Vagina (tissue), 2 donors: ENCODE measurements around the gene FAM50A. TPM values are rescaled to one million over a fixed set of nuclear protein-coding genes. Genes with fewer than 3 reads are reported as not detected.

Source experiments
- DNase-seq, 2 donors: peaks; one replicate each; pipeline ENCODE4 v3.0.0-alpha.2; 2017; ENCODE audit errors: extremely low spot score in 2 of 2
- H3K27ac ChIP-seq: fragments of 200-600 bp; sonication (generic); one replicate; pipeline ENCODE4 v1.5.1; 2019
- H3K27me3 ChIP-seq: fragments of 200-600 bp; sonication (generic); one replicate; pipeline ENCODE4 v1.5.1; 2019
- H3K36me3 ChIP-seq, 2 donors: fragments of 200-600 bp; sonication (generic); one replicate each; pipeline ENCODE4 v1.5.1; 2017 to 2019
- H3K4me1 ChIP-seq: fragments of 200-600 bp; sonication (generic); one replicate; pipeline ENCODE4 v1.5.1; 2019
- H3K4me3 ChIP-seq, 2 donors: fragments of 200-600 bp; sonication (generic); 1 replicate in 1 of 2; 2 replicates in 1 of 2; pipeline ENCODE4 v1.5.1; 2016 to 2019
- H3K9me3 ChIP-seq: fragments of 200-600 bp; sonication (generic); one replicate; pipeline ENCODE4 v1.5.1; 2019
- POLR2A ChIP-seq, 2 donors: fragments of 450-650 bp; IDR thresholded peaks; one replicate each; pipeline ENCODE4 v1.6.1; 2017; ENCODE audit warnings: antibody characterized with exemption in 2 of 2, mild to moderate bottlenecking in 2 of 2, moderate library complexity in 2 of 2
- POLR2AphosphoS5 ChIP-seq, 2 donors: sonication (generic); formaldehyde crosslinking; IDR thresholded peaks; one replicate each; pipeline ENCODE4 v1.9.0; 2017; ENCODE audit warnings: antibody characterized with exemption in 2 of 2, mild to moderate bottlenecking in 2 of 2, low read depth in 1 of 2; ENCODE audit not compliant: insufficient read depth in 1 of 2
- intact Hi-C: fragments of 100-400 bp; cut with DNase I; formaldehyde crosslinking; loops from one replicate; pipeline ENCODE4 v1.15.1; 2023
- total RNA-seq: library from RNA; depleted of rRNA; stranded (reverse); fragments of >200 nt; gene quantifications from one replicate; pipeline ENCODE4 v1.2.3, GENCODE V29; 2016
- TF ChIP-seq, protein P1 (sequence below), 3 experiments: fragments of 450-650 bp in 2 of 3; fragments of 200-600 bp in 1 of 3; sonication (generic) in 1 of 3; IDR thresholded peaks; one replicate each; pipeline ENCODE4 v1.5.1; 2017 to 2019; ENCODE audit warnings: antibody characterized with exemption in 3 of 3, mild to moderate bottlenecking in 2 of 3, moderate library complexity in 2 of 3

FAM50A gene
- total RNA-seq, 1 donor from 2014 or later = 33.6 TPM

DNA sequence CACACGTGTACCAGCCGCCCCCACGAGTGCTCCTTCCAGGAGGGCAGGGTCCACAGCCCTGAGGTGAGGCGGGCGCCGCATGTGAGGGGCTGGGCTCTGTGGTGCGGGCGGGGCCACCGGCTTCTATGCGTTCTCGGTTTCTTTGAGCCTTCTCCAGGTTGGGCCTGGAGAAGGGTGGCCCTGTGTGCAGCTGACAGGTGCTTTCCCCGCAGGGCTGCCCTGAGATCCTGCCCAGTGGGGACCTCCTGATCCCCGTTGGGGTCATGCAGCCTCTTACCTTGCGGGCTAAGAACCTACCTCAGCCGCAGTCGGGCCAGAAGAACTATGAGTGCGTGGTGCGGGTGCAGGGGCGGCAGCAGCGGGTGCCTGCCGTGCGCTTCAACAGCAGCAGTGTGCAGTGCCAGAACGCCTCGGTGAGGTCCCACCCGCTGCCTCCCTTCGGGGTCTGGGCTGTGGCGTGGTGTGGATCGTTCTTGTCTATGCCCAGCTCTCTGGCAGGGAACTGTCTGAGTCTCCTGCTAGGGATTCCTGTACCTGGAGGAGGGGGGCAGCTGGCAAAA lies 20.9 kb downstream of the FAM50A start:
- no peaks in the 10 kb centered on the region for H3K27me3 ChIP-seq
- no peak overlapping the region for H3K4me3 ChIP-seq
- peaks cover 0 to 45% of the 10 kb centered on the region in 2 donors for H3K36me3 ChIP-seq
- TF ChIP-seq POLR2AphosphoS5 (IDR thresholded peaks at IDR 0.05; ENCODE audit: insufficient read depth in 1 of 2, low read depth in 1 of 2) = no peak
- no peak for TF ChIP-seq POLR2A (IDR thresholded peaks at IDR 0.05)
- TF ChIP-seq, protein P1, sequence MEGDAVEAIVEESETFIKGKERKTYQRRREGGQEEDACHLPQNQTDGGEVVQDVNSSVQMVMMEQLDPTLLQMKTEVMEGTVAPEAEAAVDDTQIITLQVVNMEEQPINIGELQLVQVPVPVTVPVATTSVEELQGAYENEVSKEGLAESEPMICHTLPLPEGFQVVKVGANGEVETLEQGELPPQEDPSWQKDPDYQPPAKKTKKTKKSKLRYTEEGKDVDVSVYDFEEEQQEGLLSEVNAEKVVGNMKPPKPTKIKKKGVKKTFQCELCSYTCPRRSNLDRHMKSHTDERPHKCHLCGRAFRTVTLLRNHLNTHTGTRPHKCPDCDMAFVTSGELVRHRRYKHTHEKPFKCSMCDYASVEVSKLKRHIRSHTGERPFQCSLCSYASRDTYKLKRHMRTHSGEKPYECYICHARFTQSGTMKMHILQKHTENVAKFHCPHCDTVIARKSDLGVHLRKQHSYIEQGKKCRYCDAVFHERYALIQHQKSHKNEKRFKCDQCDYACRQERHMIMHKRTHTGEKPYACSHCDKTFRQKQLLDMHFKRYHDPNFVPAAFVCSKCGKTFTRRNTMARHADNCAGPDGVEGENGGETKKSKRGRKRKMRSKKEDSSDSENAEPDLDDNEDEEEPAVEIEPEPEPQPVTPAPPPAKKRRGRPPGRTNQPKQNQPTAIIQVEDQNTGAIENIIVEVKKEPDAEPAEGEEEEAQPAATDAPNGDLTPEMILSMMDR (IDR thresholded peaks at IDR 0.05) = no peak
- H3K4me1 ChIP-seq = peaks cover 9% of the 10 kb centered on the region
- no peaks in the 10 kb centered on the region for H3K9me3 ChIP-seq
- no peak overlapping the region for H3K27ac ChIP-seq
- intact Hi-C loops = no loop called here
- no peak for DNase-seq

GRCh38 chrX:154465601-154466000 lies 21.7 kb downstream of the FAM50A start:
- H3K27me3 ChIP-seq = no peaks in the 10 kb centered on the region
- no peak overlapping the region for H3K4me3 ChIP-seq
- no peak for TF ChIP-seq POLR2A (IDR thresholded peaks at IDR 0.05)
- no peak for TF ChIP-seq POLR2AphosphoS5 (IDR thresholded peaks at IDR 0.05; ENCODE audit: insufficient read depth in 1 of 2, low read depth in 1 of 2)
- TF ChIP-seq, protein P1 (IDR thresholded peaks at IDR 0.05) = no peak
- H3K4me1 ChIP-seq = peaks cover 2% of the 10 kb centered on the region
- peaks cover 0 to 50% of the 10 kb centered on the region in 2 donors for H3K36me3 ChIP-seq
- H3K27ac ChIP-seq = no peak overlapping the region
- DNase-seq = no peak
- H3K9me3 ChIP-seq = no peaks in the 10 kb centered on the region
- intact Hi-C loops = no loop called here

DNA sequence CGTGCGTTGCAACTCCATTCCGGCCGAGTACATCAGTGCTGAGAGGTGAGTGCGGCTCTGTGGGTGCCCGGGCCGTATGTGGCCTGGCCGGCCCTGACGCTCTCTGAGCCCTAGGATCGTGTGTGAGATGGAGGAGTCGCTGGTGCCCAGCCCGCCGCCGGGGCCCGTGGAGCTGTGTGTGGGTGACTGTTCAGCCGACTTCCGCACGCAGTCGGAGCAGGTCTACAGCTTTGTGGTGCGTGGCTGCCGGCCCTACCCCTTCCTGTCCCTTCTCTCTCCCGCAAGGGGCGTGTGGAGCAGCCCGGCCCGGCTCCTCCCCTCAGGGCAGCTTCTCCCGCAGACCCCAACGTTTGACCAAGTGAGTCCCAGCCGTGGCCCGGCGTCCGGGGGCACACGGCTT lies 22.1 kb downstream of the FAM50A start:
- no peak for DNase-seq
- no peaks in the 10 kb centered on the region for H3K27me3 ChIP-seq
- no peak overlapping the region for H3K4me3 ChIP-seq
- intact Hi-C loops = no loop called here
- H3K9me3 ChIP-seq = no peaks in the 10 kb centered on the region
- no peak overlapping the region for H3K27ac ChIP-seq
- TF ChIP-seq POLR2AphosphoS5 (IDR thresholded peaks at IDR 0.05; ENCODE audit: insufficient read depth in 1 of 2, low read depth in 1 of 2) (no peak), POLR2A (IDR thresholded peaks at IDR 0.05) (no peak)
- TF ChIP-seq, protein P1 (IDR thresholded peaks at IDR 0.05) = no peak
- peaks cover 0 to 52% of the 10 kb centered on the region in 2 donors for H3K36me3 ChIP-seq
- H3K4me1 ChIP-seq = no peaks in the 10 kb centered on the region

- intact Hi-C loops = no loop called here
- Histone ChIP-seq H3K27me3 (no peaks in the 10 kb centered on the region), H3K36me3 (peaks cover 0 to 56% of the 10 kb centered on the region in 2 donors), H3K4me3 (no peak overlapping the region), H3K9me3 (no peaks in the 10 kb centered on the region), H3K27ac (no peak overlapping the region), H3K4me1 (no peaks in the 10 kb centered on the region)
- DNase-seq = no peak
- TF ChIP-seq POLR2AphosphoS5 (IDR thresholded peaks at IDR 0.05; ENCODE audit: insufficient read depth in 1 of 2, low read depth in 1 of 2) = no peak
- TF ChIP-seq POLR2A (IDR thresholded peaks at IDR 0.05) = no peak
- TF ChIP-seq, protein P1 (IDR thresholded peaks at IDR 0.05) = no peak
These were observed 23.0 kb downstream of the FAM50A start for GRCh38 chrX:154466907-154467306.

DNA sequence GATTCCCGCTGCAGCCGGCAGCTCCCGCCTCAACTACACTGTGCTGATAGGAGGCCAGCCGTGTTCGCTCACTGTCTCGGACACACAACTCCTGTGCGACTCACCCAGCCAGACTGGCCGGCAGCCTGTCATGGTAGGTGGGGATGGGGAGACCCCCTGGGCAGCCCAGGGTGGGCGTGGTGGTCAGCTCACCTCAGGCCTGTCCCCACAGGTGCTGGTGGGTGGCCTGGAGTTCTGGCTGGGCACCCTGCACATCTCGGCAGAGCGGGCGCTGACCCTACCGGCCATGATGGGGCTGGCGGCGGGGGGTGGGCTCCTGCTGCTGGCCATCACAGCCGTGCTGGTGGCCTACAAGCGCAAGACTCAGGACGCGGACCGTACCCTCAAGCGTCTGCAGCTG lies 23.6 kb downstream of the FAM50A start:
- H3K27me3 ChIP-seq = no peaks in the 10 kb centered on the region
- no peak for DNase-seq
- no peaks in the 10 kb centered on the region for H3K4me1 ChIP-seq
- no peaks in the 10 kb centered on the region for H3K9me3 ChIP-seq
- TF ChIP-seq POLR2AphosphoS5 (IDR thresholded peaks at IDR 0.05; ENCODE audit: insufficient read depth in 1 of 2, low read depth in 1 of 2) (no peak), POLR2A (IDR thresholded peaks at IDR 0.05) (no peak)
- TF ChIP-seq, protein P1 (IDR thresholded peaks at IDR 0.05) = no peak
- intact Hi-C loops = no loop called here
- peaks cover 0 to 56% of the 10 kb centered on the region in 2 donors for H3K36me3 ChIP-seq
- no peak overlapping the region for H3K27ac ChIP-seq
- no peak overlapping the region for H3K4me3 ChIP-seq
